IPS DF 4.7 (cell line): ENCODE data around the gene AIFM1.

Experiments used
- DNase-seq: peaks from one replicate; pipeline ENCODE4 v3.0.0-alpha.2; 2013; ENCODE audit warnings: low spot score; ENCODE audit errors: extremely low read depth

The AIFM1 gene

DNA sequence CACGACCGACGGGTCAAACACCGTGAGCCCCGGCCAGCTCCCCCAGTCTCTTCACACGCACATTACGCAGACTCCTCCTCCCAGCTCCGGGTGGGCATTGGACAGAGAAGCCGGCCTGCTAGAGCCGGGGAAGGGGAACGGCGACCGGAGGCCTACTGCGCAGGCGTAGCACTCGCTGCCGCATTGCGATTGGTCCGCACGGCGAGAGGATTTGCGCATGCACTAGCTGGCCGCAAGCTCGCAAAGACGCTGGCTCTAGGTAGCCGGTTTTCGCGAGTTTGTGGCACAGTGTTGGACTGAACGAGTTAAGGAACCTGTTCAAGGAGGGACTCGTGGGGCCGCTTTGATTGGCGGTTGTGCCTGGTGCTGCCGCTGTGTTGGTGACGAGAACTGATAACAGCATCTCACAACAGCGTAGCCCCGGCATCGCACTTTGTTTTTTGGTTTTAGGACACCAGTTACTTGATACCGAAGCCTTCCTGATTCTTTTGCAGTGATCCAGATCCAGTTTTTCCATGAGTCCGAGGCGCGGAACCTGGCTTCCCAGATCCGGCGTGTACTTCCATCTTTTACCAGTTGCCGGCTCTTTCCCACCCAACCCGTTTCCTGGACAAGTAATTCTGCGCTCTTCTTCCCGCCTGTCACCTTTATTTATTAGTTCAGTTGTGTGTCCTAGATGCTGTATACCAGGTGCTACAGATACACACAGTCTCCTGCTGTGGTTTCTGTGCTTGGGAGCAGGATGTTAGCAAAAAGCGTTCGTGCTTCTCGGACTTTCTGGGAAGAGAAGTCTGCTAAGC is at the start of gene AIFM1:
AIFM1 (minus strand) TSS at position 139 of the 800 bp plus-strand sequence. CDS start 185 bp downstream, outside the sequence.
- DNase-seq, result peak; percentile 56

DNA sequence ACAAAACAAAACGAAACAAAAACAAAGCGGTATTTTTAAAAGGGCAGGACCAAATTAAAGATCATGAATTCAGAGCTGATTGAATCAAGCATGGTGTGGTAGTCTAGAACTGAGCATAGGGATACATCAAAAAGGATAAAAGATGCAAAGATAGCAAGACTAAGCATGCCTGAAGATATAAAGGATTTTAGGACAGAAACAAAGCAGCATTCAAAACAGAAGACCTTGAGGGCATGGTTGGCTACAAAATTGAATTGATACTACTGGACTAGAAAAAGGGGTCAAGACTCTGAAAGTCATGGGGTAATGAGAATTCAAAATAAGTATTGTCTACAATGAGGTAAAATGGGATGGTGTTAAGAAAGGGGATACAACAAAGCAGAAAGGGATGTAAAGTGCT is 47.7 kb upstream of the AIFM1 start:
- DNase-seq, result no peak

DNA sequence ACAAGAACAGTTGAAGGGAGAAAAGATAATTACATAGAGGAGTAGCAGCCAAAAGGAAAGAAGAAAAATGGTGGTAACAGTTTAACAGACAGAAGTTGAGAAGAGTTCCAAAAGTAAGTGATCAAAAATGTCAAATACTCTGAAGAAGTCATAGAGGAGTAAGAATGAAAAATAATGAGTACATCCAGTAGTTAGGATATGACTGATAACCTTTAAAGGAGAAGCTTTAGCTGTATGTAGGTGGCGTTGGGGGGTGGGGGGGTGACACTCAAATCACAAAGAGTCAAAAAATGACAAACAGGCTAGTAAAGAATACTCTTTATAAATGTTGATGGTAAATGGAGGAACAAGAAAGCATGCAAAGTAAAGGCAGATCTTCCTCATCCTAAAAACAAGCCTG is 46.7 kb upstream of the AIFM1 start:
- no peak for DNase-seq

DNA sequence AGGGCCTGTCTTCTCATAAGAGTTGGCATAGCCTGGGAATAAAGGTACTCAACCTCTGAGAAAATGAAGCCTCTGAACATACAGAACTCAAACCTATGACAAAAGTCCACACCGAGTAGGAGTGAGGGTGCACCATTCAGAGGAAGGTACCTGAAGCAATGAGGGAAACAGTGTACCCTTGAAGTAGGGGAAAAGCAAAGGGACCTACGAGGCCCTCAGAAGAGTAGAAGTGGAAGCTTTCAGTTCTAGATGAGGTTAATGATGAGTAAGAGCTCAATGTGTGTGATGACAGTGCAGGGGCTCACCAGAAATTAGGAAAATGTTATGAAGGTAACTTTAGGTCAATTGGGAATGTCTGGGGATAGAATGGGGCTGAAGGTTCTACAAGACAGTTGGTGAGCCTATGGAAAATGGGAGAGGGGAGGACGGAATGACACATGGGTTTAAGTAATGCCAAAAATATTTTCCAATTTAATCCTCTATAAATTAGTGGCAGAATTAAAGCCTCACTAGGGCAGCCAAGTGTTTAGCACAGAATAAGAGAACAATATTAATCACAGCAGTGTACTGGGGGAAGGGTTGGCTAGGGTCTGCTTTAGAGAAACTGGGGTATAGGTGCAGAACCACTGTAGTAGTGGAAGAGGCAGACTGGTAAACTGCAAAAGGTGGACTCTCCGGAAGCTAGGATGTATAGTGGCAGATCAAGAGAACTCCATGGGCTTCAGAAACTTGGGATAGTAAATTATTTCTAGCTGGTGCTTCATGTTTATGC is 46.0 kb upstream of the AIFM1 start:
- DNase-seq, result no peak

DNA sequence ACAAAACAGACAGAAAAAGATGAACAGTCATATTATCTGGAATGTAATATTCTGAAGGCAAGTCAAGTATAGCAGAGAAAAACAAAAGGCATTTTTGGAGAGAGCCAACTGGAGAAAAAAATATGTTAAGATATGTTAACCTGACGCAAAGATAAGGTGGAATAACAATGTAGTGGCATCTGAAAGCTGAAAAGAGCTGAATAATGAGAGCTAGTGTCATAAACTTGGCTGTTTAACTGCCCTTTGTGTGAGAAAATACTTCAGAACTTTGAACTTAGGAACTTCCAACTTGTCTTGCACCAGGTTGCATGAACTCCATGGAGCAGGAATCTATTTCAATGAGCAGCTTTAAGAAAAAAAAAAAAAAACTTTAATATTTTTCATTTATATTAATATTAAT is 39.0 kb upstream of the AIFM1 start:
- no peak for DNase-seq

DNA sequence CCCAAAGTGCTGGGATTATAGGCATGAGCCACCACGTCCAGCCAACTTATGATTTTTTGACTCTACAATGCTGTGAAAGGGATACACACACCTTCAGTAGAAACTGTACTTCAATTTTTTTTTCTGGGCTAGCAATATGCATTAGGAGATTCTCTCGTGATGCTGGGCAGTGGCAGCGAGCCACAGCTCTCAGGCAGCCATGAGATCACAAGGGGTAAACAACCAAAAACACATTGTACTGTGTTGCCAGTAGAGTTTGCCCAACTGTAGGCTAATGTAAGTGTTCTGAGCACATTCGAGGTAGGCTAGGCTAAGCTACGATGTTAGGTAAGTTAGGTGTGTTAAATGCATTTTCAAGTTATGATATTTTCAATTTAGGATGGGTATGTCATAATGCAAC is 31.8 kb upstream of the AIFM1 start:
- DNase-seq, result no peak

DNA sequence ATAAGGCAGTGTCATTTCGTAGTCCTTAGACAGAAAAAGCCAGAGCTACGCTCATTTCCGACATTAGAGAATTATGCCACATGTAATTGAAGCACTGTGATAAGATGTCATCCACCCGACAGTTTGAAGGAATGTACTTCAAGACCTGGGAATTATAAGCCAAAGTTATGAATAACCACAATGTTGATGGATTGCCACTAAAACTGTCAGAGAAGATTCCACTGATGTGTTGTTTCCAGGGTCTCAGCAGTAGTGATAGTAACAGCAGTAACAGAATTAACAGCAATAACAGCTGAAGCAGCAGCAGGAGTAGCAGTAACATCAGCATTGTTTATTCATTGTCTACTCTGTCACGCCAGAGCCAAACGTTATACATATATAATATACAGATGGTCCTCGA is 30.8 kb upstream of the AIFM1 start:
- DNase-seq, result no peak

DNA sequence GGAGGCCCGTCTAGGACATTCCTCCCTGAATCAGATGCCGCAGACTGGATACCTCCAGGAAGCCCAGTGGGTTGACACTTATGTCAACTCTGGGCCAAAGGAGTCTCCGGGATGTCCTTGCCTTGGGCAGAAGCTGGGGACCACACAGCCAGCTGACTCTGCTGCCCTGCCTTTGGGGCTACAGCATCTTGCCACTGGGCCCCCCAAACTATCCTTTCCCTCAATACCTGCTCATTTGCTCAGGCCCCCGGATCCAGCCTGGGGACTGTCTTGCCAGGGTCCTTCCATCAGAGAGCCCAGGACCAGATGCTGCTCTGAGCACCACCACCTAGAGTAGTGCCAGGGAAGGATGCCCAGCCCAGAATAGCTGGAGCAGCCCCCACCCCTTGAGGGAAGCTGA is 25.2 kb upstream of the AIFM1 start:
- DNase-seq, result no peak

DNA sequence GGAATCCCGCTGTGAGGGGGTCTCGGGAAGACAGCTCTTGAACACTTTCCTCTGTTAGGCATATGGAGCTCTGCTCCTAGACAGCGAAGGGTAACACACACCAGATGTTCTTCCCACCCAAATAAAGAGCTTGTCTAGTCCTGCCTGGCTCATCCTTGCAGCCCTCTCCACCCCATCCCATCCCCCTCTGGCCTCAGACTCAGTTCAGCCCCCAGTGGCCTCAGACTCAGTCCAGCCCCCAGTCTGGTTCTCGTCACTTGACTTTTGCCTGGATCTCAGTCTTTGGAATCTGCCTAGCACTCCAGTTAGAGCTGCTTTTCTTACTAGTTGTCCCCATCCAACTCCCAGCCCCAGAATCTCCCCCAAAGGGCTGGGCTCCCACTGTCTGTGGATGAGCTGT is 21.0 kb upstream of the AIFM1 start:
- DNase-seq, result no peak

DNA sequence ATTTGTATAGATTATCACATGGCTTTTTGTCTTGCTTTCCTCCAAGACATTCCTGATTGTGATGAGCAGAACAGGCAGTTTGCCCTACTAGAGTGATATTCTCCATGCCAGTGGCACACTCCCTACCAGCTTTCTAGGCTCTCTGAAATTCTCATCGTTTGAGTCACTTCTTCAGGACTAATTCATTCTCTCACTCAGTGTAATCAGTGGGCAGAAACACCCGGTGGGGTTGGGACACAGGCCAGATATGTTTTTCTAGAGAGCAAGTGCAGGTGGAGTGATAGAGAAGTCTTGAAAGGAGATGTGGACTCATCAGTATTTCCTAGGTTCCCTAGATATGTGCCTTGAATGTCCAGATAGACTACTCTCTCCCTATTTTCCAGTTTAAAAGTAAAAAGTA is 19.2 kb upstream of the AIFM1 start:
- no peak for DNase-seq

DNA sequence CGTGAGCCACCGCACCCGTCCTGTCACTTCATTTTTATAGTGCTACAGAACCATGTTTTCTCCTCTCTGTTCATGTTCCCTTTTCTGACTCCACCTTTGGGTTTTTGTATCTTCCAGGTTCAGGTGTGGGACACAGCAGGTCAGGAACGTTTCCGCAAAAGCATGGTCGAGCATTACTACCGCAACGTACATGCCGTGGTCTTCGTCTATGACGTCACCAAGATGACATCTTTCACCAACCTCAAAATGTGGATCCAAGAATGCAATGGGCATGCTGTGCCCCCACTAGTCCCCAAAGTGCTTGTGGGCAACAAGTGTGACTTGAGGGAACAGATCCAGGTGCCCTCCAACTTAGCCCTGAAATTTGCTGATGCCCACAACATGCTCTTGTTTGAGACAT is 18.5 kb upstream of the AIFM1 start:
- DNase-seq, result no peak

DNA sequence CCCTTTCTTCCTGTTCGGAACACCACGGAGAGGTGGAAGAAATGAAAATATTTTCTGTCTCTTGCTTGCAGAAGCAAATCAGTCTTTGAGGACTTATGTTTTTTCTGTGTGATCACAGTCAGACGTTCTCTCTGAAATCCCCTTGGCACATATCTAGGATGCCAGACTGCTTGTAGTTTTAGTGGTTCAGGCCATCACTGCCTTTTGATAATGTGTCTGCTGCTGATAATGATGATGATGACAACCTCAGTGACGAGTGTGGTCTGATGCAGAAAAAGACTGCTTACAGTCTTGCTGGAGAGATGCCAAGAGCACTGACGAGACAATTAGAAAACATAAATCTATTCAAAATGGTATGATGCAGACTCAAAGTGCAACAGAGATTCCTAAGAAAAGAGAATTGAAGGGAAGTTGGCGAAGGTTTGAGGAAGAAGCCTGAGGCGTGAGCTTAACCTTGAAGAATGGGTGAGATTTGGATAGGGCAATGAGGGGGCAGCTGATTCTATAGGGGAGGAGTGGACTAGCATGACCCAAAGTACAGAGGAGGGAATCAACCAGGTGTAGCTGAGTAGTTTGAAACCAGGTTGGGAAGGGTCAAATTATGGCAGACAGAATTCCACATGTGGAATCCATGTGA is 14.1 kb upstream of the AIFM1 start:
- no peak for DNase-seq

DNA sequence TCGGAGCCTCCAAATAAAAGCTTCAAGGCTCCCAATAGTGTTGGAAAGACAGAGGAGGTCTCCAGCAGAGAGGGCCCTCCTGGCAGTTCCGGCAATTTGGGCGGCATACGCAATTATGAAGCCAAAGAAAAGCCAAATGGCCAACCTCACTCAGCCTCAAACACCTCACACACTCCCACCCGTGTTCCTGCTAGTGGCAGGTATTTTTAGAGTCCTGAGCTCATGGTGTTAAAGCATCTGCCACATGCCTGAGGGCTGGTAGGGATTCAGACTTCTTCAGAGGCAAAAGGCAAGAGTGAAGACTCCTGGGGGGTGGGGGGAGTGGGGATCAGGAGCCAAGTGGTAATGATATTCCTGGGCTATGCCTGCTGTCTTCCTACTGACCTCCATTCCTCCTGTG is 13.5 kb upstream of the AIFM1 start:
- no peak for DNase-seq

DNA sequence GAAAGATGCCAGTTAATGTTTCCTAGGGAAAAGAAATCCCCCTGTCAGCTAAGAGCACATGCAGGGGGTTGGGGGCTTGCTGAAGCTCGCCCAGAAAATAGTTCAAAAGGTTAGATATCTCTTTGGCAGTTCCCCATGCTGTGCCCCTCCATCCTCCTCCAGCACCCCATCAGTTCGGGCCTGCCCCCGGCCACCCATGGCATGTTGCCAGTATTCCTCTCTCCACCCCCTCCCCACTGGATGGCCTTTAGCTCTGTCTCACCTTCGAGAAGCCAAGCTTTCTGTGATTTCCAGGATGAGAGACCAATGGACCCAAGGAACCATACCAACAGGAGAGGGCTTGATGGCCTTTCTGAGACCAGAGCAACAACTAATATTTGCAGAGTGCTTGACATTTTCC is 11.3 kb upstream of the AIFM1 start:
- DNase-seq, result no peak

DNA sequence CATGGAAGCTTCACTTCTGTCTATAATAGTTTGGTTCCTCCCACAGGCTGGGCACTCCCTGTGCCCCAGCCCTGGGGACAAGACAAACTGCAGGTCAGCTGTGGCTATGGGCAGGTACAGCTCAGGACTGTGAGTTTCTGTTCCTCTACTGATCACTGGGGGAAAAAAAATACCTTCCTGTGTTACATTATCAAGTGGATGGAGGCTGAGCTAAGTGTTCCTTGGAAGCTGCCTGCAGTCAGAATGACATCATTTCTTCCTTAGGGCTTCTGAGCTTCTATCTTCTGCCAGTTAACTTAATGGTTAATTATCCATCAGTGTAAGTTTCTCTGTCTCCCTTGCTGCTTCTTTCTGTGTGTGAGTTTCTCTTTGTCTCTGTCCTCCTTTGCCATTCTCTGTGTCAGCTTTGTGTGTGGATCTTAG is 10.7 kb upstream of the AIFM1 start:
- no peak for DNase-seq

DNA sequence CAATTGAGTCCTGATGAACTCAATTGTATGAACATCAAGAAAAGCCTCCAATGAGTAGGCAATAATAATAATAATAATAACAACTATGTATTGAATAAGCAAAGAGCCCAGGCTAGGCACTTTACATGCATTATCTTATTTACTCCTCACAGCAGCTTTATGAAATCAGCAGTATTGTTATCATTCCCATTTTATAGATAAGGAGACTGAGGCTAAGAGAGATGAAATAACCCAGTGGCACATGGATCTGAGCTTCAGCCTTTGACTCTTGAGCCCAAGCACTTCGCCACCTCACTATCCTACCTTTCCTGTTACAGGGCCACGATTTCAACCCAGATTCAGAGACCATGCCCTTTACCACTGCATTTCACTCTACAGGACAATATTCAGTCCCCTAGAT is 9.3 kb upstream of the AIFM1 start:
- no peak for DNase-seq

DNA sequence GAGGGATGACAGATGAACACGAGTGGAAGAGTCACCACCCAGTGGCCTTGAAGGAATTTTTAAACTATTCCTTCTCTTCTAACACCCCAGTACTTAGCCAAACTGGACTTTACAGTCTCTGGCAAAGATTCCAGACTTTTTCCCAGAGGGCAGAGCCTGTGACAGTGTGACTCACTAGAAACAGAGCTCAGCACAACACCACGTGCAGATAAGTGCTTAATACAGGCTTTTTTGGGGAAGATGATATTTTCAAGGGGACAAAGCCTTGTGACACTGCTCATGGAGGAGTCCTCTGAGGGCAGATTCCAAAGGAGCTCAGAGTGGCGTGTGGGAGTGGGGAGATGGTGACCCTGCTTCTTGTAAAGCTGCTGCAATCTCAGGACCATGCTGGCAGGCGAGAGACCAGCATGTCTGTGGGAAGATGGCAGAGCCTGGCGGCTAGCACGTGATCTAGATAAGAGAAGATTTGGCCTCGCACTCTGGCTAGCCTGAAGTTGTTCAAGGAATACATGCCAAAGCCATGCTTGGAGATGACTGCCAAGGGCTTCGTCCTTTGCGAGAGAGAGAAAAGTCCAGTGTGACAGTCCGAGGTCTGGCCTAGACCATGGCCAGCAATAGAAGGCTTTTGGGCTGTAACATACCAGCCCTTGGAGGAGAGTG is 8.5 kb upstream of the AIFM1 start:
- DNase-seq, result no peak

DNA sequence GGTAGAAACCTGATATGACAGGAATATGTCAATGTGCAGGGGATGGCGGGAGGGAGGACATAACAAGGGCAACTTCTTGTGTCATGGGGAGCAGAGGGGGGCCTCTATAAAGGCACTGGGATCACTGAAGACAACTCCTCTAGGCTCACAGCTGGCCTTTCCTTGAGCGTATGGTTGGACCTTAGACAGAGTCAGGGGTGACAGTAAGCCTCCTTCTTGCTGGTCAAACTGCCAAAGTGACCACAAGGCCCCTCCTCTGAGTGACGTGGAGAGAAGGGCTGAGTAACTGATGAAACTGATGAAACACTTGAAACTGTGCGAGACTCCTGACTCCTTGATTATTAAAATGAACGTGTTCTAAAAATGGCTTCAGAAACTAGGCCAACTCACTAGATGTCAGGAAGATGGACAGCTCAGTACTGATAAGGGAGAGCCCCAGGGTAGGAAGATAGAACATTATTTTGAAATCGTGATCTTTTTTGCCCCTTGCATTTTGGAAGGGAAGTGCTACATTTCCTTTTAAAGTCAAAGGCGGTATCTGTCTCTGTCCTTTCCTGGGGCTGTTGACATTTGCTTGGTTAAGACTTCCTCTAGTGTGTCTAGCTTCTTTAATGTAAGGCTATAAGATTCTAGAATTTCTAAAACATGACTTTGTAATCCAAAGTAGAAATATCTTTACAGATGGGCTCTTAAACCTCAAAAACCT is 7.7 kb upstream of the AIFM1 start:
- DNase-seq, result no peak

DNA sequence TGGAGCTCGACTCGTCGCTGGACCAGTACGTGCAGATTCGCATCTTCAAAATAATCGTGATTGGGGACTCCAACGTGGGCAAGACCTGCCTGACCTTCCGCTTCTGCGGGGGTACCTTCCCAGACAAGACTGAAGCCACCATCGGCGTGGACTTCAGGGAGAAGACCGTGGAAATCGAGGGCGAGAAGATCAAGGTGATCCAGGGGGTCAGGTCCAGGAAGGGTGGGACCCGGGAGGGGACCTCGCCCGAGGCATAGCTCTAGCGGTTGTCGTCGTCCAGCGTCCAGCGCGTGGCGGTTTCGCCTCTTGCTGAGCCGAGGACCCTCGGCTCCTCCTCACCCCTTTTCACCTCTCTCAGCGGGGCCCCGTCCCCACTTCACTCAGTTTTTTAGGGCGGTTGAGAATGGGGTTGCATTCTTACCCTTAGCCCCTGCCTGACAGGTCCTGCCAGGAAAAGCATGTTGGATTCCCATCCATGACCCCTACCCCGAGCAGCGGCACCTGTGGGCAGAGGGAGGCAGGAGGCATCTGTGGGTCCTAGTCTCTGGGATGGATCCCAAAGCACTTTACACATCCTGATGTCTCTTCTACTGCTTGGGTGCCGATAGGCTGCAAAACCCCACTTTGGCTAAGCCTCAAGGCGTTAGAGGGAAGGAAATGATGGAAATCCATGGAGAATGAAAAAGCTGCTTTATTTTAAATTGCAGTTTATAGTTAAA is 6.6 kb upstream of the AIFM1 start:
- DNase-seq, result no peak

DNA sequence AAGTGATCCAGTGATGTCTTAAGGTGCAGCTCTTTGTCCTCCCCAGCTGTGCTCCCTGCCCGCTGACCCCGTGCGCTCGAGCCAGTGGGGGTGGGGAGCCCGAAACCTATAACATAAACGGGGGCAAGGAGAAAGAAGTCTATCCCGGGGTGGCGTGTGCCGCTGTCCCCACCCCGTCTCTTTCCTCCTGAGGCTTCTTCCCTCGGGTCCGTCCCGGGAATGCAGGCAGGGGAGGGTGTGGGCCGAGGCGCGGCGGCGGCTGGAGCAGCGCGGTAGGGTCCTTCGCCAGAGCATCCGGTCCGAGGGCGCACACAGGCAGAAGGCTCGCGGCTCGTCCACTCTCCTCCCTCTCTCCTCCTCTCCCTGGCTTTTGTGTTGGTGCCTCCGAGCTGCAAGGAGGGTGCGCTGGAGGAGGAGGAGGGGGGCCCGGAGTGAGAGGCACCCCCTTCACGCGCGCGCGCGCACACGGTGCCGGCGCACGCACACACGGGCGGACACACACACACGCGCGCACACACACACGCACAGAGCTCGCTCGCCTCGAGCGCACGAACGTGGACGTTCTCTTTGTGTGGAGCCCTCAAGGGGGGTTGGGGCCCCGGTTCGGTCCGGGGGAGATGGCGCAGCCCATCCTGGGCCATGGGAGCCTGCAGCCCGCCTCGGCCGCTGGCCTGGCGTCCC is 5.9 kb upstream of the AIFM1 start, which contains the start of gene RAB33A:
RAB33A (plus strand) TSS at position 517 of the 681 bp plus-strand sequence; CDS start at position 618, 101 bp downstream.
- no peak for DNase-seq
